PC-3 (cell line): ENCODE results near the gene FBN2.

Source experiments
- EZH2 ChIP-seq: fragments of 300-600 bp; sonication (generic); IDR thresholded peaks from one replicate; pipeline ENCODE4 v1.6.1; 2017; ENCODE audit warnings: antibody characterized with exemption, mild to moderate bottlenecking, low read length; ENCODE audit not compliant: unreplicated experiment
- TF ChIP-seq, protein P1 (sequence below): fragments of 300-600 bp; sonication (generic); conservative IDR thresholded peaks from 2 replicates; pipeline ENCODE4 v1.5.1; 2017; ENCODE audit warnings: antibody characterized with exemption, low read depth, mild to moderate bottlenecking, low read length

DNA sequence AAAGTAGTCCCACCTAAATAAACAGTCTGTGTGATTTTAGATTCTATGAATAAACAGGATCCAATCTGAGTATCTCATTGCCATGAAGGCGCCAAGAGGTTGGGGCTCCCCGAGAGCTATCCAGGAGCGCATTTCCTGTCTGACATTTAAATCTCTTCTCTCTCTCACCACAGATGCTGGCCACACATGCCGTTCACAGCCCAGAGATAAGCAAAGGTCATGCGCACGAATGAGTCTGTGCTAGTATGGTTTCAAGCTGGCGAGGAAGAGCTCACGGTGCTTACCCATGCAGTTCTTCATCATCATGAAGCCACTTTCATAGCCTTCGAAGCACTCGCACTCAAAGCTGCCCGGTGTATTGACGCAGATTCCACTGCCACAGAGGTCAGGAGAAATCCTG, 199.4 kb downstream of the FBN2 start:
- TF ChIP-seq, protein P1, sequence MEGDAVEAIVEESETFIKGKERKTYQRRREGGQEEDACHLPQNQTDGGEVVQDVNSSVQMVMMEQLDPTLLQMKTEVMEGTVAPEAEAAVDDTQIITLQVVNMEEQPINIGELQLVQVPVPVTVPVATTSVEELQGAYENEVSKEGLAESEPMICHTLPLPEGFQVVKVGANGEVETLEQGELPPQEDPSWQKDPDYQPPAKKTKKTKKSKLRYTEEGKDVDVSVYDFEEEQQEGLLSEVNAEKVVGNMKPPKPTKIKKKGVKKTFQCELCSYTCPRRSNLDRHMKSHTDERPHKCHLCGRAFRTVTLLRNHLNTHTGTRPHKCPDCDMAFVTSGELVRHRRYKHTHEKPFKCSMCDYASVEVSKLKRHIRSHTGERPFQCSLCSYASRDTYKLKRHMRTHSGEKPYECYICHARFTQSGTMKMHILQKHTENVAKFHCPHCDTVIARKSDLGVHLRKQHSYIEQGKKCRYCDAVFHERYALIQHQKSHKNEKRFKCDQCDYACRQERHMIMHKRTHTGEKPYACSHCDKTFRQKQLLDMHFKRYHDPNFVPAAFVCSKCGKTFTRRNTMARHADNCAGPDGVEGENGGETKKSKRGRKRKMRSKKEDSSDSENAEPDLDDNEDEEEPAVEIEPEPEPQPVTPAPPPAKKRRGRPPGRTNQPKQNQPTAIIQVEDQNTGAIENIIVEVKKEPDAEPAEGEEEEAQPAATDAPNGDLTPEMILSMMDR: no peak
- no peak for TF ChIP-seq EZH2
